GM23338 (cell line): ENCODE results near the gene NUMB.

ENCODE experiments used
- EZH2 ChIP-seq: fragments of 200-600 bp; sonication (generic); IDR thresholded peaks from one replicate; pipeline ENCODE4 v1.8.0; 2017; ENCODE audit warnings: antibody characterized with exemption, mild to moderate bottlenecking, low read depth; ENCODE audit not compliant: unreplicated experiment
- EZH2phosphoT487 ChIP-seq: fragments of 200-600 bp; sonication (generic); IDR thresholded peaks from one replicate; pipeline ENCODE4 v1.8.1; 2018; ENCODE audit warnings: antibody characterized with exemption; ENCODE audit not compliant: unreplicated experiment
- POLR2AphosphoS5 ChIP-seq: IDR thresholded peaks from 2 replicates; pipeline ENCODE4 v1.6.1; 2016; ENCODE audit warnings: antibody characterized with exemption, low read depth
- REST ChIP-seq: IDR thresholded peaks from one replicate; pipeline ENCODE4 v1.6.1; 2018; ENCODE audit warnings: antibody characterized with exemption; ENCODE audit not compliant: unreplicated experiment
- STAT1 ChIP-seq: IDR thresholded peaks from one replicate; pipeline ENCODE4 v1.6.1; 2016; ENCODE audit warnings: antibody characterized with exemption; ENCODE audit not compliant: unreplicated experiment
- TF ChIP-seq, protein P1 (sequence below), 2 experiments: fragments of 200-600 bp in 1 of 2; sonication (generic) in 1 of 2; conservative IDR thresholded peaks; 2 replicates each; pipeline versions ENCODE4 v1.5.1 to v1.6.1; 2016 to 2017; ENCODE audit warnings: antibody characterized with exemption in 2 of 2, low read depth in 2 of 2, mild to moderate bottlenecking in 2 of 2, moderate library complexity in 1 of 2

- no peak for TF ChIP-seq STAT1
- TF ChIP-seq, protein P1, sequence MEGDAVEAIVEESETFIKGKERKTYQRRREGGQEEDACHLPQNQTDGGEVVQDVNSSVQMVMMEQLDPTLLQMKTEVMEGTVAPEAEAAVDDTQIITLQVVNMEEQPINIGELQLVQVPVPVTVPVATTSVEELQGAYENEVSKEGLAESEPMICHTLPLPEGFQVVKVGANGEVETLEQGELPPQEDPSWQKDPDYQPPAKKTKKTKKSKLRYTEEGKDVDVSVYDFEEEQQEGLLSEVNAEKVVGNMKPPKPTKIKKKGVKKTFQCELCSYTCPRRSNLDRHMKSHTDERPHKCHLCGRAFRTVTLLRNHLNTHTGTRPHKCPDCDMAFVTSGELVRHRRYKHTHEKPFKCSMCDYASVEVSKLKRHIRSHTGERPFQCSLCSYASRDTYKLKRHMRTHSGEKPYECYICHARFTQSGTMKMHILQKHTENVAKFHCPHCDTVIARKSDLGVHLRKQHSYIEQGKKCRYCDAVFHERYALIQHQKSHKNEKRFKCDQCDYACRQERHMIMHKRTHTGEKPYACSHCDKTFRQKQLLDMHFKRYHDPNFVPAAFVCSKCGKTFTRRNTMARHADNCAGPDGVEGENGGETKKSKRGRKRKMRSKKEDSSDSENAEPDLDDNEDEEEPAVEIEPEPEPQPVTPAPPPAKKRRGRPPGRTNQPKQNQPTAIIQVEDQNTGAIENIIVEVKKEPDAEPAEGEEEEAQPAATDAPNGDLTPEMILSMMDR (conservative IDR thresholded peaks at IDR 0.05; ENCODE audit: low read depth in 2 of 2): no peak
- no peak for TF ChIP-seq REST
- TF ChIP-seq EZH2: no peak
- no peak for TF ChIP-seq POLR2AphosphoS5
- no peak for TF ChIP-seq EZH2phosphoT487
Observed at GRCh38 chr14:73402579-73402978, 55.8 kb downstream of the NUMB start.
